Measurements from ENCODE around the gene INO80. TPM values are rescaled to one million over a fixed set of nuclear protein-coding genes. Genes with fewer than 3 reads are reported as not detected.

Gene INO80
- total RNA-seq, 4 donors from 2014 or later = 17.5 to 111 (median 40.1) TPM

GRCh38 chr15:41042851-41043250, 73.2 kb downstream of the INO80 start:
- H3K27ac ChIP-seq = no peak overlapping the region
- H3K9me3 ChIP-seq = no peaks in the 10 kb centered on the region
- H3K36me3 ChIP-seq = peaks cover 0 to 80% (median 0%) of the 10 kb centered on the region in 3 donors
- H3K27me3 ChIP-seq = no peaks in the 10 kb centered on the region
- H3K4me3 ChIP-seq = no peak overlapping the region
- H3K4me1 ChIP-seq = no peaks in the 10 kb centered on the region
- TF ChIP-seq POLR2A (IDR thresholded peaks at IDR 0.05) = no peak
- no peak for TF ChIP-seq CTCF (IDR thresholded peaks at IDR 0.05)
- no peak for DNase-seq

GRCh38 chr15:41039121-41039520, 77.0 kb downstream of the INO80 start:
- Histone ChIP-seq H3K27ac (no peak overlapping the region), H3K9me3 (no peaks in the 10 kb centered on the region), H3K27me3 (no peaks in the 10 kb centered on the region), H3K4me1 (no peaks in the 10 kb centered on the region), H3K36me3 (peaks cover 0 to 44% (median 0%) of the 10 kb centered on the region in 3 donors), H3K4me3 (no peak overlapping the region)
- TF ChIP-seq CTCF (IDR thresholded peaks at IDR 0.05) = no peak
- TF ChIP-seq POLR2A (IDR thresholded peaks at IDR 0.05) = no peak
- no peak for DNase-seq

GRCh38 chr15:41032079-41032328, 84.1 kb downstream of the INO80 start:
- H3K4me3 ChIP-seq = no peak overlapping the region
- H3K9me3 ChIP-seq = no peaks in the 10 kb centered on the region
- no peak for TF ChIP-seq POLR2A (IDR thresholded peaks at IDR 0.05)
- no peak for TF ChIP-seq CTCF (IDR thresholded peaks at IDR 0.05)
- H3K27ac ChIP-seq = no peak overlapping the region
- no peaks in the 10 kb centered on the region for H3K27me3 ChIP-seq
- peaks cover 0 to 23% (median 0%) of the 10 kb centered on the region in 3 donors for H3K36me3 ChIP-seq
- no peak for DNase-seq
- no peaks in the 10 kb centered on the region for H3K4me1 ChIP-seq

GRCh38 chr15:41031232-41032078, 84.6 kb downstream of the INO80 start:
- Histone ChIP-seq H3K4me1 (no peaks in the 10 kb centered on the region), H3K9me3 (no peaks in the 10 kb centered on the region), H3K27me3 (no peaks in the 10 kb centered on the region), H3K36me3 (peaks cover 0 to 28% (median 0%) of the 10 kb centered on the region in 3 donors), H3K27ac (no peak overlapping the region), H3K4me3 (no peak overlapping the region)
- TF ChIP-seq CTCF (IDR thresholded peaks at IDR 0.05) = no peak
- no peak for TF ChIP-seq POLR2A (IDR thresholded peaks at IDR 0.05)
- DNase-seq = no peak

GRCh38 chr15:41028853-41029252, 87.2 kb downstream of the INO80 start:
- Histone ChIP-seq H3K27me3 (no peaks in the 10 kb centered on the region), H3K4me3 (no peak overlapping the region), H3K36me3 (peaks cover 0 to 29% (median 0%) of the 10 kb centered on the region in 3 donors), H3K4me1 (peaks cover 0 to 5% (median 0%) of the 10 kb centered on the region in 4 donors), H3K9me3 (no peaks in the 10 kb centered on the region), H3K27ac (no peak overlapping the region)
- TF ChIP-seq CTCF (IDR thresholded peaks at IDR 0.05) (no peak), POLR2A (IDR thresholded peaks at IDR 0.05) (no peak)
- DNase-seq = no peak
